Cerebellar cortex (tissue), 1 donor: ENCODE data around the gene PBX1.

Experiments
- DNase-seq: peaks from one replicate; pipeline ENCODE4 v3.0.0-alpha.2; 2015; ENCODE audit warnings: low spot score

Gene PBX1

GRCh38 chr1:164563721-164564360 lies 4.9 kb downstream of the PBX1 start:
- DNase-seq, result peak; percentile 63

GRCh38 chr1:164564378-164564777 lies 5.4 kb downstream of the PBX1 start:
- no peak for DNase-seq

- no peak for DNase-seq
Measured at GRCh38 chr1:164565357-164565756, 6.4 kb downstream of the PBX1 start.

DNA sequence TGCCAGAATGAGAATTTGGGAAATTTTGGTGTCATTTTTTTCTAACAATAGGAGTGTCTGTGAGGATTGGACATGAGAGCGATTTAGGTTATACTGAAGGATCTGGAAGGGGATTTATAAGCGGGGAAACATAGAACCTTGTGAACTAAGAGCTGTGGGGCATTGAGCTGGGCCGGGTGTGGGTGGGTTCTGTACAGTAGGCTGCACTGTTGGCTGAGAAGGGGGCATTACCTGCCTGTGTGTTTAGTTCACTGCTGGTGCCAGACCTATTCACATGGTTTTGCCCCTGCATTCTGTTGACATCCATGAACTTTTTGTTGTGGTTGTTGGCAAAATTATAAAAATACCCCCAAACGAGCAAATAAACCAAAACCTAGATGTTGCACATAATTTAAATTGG lies 8.8 kb downstream of the PBX1 start:
- DNase-seq, result no peak

DNA sequence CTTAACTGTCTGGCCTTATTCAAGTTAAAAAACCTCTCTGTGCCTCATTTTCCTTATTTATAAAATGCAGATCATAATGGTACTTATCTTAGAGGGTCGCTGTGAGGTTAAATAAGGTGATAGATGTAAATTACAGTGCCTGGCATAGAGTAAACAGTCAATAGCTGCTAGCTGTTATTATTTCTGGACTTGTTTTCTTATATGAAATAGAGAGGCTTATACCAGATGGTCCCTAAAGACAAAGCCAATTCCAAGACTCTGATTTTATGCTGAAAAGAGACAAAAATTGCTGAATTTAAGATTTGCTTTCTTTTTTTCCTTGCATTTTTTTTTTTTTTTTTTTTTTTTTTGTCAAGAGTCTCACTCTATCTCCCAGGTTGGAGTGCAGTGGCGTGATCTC lies 10.3 kb downstream of the PBX1 start:
- no peak for DNase-seq

- no peak for DNase-seq
Measured at GRCh38 chr1:164569866-164570265, 10.9 kb downstream of the PBX1 start.

- no peak for DNase-seq
Measured at GRCh38 chr1:164571333-164571732, 12.3 kb downstream of the PBX1 start.

- no peak for DNase-seq
Measured at GRCh38 chr1:164575356-164575886, 16.4 kb downstream of the PBX1 start.

- peak; percentile 6 for DNase-seq
Measured at GRCh38 chr1:164576291-164577271, 17.6 kb downstream of the PBX1 start.

DNA sequence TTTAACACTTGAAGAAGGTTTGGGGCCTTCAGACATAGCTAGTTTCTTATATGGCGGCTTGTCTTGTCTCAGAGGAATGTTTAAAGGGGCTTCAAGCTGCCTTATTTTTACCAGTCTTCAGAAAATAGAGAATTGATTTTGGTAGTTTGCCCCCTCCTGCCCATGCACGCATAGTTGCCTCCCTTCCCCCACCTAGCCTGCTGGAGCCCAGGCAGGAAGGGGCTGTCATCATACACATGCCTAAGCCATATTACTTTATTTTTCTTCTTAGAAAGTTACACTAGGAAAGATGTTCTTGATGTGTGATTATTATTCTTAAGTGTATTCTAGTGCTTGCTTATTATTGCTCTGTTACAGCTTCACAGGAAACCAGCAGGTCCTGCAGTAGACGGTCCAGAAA lies 18.3 kb downstream of the PBX1 start:
- DNase-seq, result no peak

- no peak for DNase-seq
Measured at GRCh38 chr1:164578479-164579200, 19.7 kb downstream of the PBX1 start.

- DNase-seq, result no peak
Measured at GRCh38 chr1:164579381-164579780, 20.4 kb downstream of the PBX1 start.

GRCh38 chr1:164581762-164582161 lies 22.8 kb downstream of the PBX1 start:
- no peak for DNase-seq

GRCh38 chr1:164583196-164583595 lies 24.2 kb downstream of the PBX1 start:
- DNase-seq, result no peak

DNA sequence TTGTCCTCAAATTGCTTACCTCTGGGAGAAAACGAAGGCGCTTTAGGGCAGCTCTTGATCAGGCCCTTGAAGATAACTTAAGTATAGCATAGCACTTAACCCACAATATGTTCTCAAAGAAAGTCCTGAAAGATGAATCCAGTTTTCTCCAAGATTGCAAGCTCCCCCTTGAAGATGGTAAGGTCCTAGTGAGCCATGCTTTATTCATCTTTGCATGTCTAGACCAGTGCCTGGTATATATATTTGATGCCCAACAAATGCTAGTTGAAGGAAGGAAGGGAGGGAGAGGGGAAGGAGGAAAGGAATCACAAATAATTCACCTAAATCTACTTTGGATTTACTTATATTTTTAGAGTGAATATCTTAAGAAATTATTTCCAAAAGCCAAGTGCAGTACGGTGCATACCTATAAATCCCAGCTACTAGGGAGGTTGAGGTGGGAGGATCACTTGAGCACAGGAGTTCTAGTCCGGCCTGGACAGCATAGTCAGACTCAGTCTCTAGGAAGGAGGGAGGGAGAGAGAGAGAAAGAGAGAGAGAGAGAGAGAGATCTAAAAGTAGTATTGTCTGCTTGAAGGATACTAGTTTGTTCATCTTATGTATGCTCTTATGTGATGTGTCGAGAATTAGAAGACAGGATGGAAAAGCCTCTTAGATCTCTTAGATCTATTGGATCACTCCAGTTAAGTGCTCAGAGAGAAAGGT lies 25.0 kb downstream of the PBX1 start:
- no peak for DNase-seq

GRCh38 chr1:164586591-164586990 lies 27.6 kb downstream of the PBX1 start:
- no peak for DNase-seq

DNA sequence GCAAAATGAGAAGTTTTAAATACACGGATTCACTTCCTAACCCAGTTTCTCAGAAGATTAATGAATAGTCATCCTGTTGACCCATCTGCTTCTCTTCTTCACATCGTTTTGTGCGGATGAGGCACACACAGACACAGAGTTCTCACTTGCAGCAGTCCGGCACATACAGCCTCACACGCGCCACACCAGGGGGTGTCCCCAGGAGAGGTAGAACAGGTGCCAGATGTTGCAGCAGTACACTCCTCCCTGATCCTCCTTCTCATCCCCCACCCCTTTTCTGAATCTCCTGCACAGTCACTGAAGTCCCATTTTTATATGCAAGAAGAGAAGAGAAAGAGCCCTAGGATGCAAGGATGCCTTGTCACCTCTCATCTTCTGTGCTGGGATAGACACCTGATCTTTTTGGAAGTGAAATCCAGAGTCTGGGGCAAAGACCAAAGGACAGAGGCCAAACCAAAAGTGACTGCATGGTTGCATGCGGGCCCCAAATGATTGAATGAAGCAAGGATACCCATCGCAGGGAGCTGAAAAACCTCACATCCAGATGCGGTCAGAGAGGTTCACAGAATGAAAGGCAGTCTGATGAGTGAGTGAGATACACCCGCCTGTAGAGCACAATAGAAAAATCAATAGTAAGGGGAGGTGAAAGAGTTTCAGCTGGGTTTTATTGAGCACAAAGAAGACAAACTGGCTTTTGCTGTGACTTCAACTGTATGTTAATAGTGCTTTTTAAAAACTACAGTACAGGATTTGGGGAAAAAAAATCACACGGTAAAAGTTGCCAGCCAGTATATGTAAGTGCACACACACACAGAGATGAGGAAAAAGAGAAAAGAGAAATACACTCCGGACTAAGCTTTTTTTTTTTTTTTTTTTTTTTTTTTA lies 28.9 kb downstream of the PBX1 start:
- DNase-seq, result no peak

DNA sequence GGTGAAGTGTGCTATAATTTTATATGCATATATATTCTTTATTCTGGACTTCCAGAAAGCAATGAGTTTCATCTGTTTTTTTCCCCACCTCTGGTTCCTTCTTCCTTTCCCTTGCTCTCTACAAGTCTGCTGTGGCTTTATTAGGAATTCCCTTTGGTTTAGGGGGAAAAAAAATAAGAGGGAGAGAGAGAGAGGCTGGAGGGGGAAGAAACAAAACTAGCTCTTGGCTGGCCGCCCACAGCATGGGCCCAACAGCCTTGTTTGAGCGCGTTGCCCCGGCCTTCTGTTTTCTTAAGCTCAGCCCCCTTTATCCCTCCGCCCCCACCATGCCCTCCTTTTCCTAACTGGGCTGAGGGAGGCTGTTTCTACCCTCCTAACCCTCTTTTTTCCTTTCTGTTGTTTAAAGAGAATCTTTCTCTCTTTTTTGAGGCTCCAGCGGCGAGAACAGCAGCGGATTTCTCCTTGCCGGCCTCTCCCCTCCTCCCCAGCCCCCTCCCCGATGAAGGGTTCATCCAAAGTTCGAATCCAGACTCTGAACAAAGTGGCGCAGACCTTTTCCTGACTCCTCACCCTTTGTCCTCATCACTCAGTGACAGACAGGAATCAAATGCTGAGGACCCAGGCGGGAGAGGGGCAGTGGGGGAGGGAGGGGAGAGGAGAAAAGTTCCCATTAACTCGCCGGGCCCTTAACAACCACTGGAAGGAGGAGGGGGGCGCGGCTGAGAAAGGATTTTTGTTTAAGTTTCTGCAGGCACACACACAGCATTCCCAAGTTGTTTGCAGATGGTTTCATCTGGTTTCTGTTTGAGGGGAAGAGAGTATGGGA lies 29.7 kb downstream of the PBX1 start:
- DNase-seq, result peak; percentile 20

- no peak for DNase-seq
Measured at GRCh38 chr1:164589408-164589807, 30.4 kb downstream of the PBX1 start.
